ENCODE results near the gene TMEM37.

Gene TMEM37

DNA sequence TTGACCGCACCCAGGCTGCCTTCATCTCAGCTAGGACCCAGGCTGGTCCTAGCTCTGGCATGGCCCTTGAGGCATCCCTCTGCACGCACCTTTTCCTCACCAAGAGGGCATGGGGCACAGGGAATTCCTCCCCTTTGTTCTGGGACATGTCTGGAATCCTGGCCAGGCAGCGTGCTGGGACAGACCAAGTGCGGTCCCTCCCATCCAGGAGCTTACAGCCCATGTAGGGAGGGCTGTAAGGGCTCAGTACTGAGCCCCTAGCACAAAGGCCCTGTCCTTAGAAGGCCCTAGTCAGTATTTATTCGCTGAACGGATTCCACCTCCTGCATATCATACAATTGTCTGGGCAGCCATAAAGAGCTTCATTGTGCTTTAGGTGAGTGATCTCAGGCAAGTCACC, 3.0 kb downstream of the TMEM37 start:
- DNase-seq, result no peak

DNA sequence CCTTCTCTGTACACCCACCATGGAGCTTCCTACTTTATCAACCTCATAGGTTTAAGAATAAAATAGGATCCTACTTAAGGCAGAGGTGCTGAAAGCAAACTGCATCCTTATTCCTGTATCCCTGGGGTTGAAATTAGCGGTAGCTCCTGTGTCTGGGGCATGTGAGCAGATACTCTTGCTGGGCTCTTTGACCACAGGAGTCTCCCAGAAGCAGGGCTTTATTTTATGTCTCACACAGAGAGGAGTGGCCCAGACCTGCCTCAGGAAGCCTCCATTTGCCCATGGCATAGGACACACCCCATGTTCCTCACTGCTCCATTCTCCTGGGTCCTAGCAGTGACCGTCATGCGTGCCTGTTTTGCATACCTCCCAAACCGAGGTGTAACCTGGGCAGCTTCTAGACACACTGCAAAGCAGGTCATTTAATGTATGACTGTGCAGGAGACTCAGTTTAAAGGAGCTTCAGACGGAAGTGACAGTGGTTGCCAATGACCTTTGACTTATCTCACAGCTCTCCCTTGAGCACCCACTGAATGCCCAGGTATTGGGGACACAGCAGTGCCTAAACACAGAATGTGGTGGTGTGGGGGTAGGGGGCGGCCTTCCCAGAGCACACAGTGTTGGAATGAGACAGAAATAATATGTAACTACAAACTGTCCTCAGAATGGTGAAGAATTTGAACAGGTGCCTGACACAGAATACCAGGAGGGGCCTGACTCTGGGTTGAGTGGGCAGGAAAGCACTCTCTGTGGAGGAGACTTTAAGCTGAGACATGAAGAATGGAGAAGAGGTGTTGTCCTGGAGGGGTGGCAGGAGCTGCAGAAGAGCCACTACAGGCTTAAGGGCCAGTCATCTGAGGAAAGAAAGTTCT, 3.7 kb downstream of the TMEM37 start:
- DNase-seq, result no peak

GRCh38 chr2:119435953-119436297, 4.3 kb downstream of the TMEM37 start:
- DNase-seq, result no peak

DNA sequence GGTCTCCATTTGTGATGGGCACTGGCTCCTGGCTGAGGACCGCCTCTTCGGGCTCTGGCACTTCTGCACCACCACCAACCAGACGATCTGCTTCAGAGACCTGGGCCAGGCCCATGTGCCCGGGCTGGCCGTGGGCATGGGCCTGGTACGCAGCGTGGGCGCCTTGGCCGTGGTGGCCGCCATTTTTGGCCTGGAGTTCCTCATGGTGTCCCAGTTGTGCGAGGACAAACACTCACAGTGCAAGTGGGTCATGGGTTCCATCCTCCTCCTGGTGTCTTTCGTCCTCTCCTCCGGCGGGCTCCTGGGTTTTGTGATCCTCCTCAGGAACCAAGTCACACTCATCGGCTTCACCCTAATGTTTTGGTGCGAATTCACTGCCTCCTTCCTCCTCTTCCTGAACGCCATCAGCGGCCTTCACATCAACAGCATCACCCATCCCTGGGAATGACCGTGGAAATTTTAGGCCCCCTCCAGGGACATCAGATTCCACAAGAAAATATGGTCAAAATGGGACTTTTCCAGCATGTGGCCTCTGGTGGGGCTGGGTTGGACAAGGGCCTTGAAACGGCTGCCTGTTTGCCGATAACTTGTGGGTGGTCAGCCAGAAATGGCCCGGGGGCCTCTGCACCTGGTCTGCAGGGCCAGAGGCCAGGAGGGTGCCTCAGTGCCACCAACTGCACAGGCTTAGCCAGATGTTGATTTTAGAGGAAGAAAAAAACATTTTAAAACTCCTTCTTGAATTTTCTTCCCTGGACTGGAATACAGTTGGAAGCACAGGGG, 5.5 kb downstream of the TMEM37 start:
- DNase-seq, result no peak

DNA sequence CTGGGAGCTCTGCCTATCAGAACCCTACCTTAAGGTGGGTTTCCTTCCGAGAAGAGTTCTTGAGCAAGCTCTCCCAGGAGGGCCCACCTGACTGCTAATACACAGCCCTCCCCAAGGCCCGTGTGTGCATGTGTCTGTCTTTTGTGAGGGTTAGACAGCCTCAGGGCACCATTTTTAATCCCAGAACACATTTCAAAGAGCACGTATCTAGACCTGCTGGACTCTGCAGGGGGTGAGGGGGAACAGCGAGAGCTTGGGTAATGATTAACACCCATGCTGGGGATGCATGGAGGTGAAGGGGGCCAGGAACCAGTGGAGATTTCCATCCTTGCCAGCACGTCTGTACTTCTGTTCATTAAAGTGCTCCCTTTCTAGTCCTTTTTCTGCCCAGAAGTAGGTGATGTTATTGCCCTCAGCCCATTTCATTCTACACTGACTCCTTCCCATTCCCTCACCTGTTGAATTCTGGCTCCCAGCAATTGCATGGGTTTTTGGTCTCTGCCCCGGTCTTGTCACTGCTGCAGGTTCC, 6.5 kb downstream of the TMEM37 start:
- no peak for DNase-seq

DNA sequence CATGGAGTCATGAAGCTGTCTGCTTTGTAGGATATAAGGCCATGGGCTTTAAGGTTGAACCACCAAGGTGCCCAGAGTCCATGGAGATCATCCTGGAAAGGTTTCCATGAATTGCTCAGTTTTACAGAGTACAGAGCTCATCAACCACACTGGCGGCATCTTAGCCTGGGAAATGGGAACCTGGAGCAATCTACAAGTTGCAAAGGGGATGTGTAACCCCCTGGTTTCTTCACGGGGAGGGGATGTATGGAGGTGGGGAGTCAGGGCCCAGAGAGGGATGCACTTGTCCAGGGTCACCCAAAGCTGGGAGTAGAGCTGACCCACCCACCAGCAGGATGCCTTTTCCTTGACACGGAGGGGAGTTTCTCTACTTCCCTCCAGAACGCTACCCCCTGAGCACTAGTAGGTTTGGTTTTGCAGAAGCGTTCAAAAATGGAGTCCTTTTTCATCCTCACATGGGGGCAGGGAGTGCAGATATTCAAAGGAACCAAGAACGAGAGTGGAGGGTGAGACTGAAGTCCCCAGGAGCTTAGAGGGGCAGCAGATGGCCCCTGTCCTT, 7.2 kb downstream of the TMEM37 start:
- DNase-seq, result no peak

DNA sequence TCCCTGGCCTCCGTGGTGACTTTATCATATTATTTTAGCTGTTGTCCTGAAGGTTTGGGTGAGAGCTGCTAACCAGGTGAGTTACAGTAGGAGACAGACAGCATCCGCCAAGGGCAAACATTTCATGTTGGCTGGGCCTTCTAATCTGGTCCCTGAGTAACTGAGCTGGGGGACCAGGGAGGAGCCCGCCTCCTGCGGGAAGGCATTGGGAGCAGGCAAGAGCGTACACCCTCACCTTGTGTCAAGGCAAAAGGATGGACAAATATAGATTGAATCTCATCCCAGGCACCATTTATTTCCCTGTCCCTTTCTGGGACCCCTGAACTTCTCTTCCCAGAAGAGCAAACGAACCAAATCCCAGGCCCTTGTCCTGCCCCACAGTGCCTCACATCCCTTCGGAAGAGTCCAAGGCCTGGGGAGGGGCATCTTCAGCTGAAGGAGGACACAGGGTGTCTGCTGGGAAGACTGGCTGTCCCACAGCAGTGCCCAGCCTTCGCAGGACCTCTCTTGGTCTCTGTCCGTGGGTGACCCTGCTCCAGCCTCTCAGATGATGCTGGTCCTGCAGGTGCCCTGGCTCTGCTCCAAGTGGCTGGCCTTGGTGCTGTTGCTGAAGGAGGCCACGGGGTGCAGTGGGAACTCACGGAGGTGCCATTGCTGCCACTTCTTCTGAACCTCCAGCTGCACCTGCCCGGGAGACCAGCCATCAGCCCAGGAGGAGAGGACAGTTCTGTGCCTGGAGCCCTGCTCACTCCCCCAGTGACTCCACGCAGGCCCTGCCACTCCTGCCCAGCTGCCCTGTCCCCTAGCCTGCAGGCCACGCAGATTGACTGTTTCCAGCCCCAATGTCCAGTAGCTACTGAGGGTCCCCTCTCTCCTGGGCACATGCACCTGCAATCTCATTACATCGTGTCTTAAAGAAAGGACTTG, 8.2 kb downstream of the TMEM37 start:
- DNase-seq, result no peak

DNA sequence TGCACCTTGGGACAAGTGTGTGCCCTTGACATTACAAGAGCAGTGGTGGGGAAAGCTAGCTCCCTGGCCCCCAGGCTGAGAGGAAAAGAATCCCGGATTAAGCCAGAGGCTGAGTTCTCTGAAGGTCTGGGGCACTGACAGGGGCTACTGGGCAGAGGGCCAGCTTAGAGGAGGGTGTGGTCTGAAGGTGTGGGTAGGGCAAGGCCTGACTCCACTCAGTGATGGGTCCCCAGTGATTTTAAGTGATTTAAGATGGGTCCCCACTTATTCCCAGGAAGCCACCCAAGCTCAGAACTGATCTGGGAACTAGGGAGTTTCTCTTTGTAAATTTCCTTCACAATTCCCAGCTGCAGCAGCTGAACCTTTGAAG, 8.8 kb downstream of the TMEM37 start:
- no peak for DNase-seq

DNA sequence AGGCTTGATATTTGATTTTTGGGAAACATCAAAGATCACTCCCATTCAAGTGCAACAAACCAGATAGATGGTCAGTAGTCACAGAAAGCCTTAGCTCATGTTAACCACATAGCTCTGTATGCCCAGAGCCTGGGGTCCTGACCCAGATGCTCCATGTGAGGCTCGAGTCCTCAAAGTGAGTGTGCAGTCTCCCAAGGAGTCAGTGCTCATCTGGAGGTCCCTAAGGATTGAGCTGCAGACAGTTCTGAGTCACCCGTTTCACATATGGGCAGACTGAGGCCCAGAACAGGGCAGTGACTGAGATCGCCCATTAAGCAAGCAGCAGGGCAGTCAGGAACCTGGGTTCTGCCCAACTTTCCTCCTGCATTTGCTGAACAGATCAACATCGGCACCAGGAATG, 9.2 kb downstream of the TMEM37 start:
- no peak for DNase-seq

GRCh38 chr2:119441376-119442225, 9.9 kb downstream of the TMEM37 start:
- no peak for DNase-seq

GRCh38 chr2:119442226-119442619, 10.6 kb downstream of the TMEM37 start:
- DNase-seq, result no peak

- DNase-seq, result no peak
Measured at GRCh38 chr2:119442850-119443249, 11.2 kb downstream of the TMEM37 start.

- DNase-seq, result no peak
Measured at GRCh38 chr2:119446037-119446436, 14.4 kb downstream of the TMEM37 start.

GRCh38 chr2:119448427-119449141, 16.9 kb downstream of the TMEM37 start:
- DNase-seq, result no peak

DNA sequence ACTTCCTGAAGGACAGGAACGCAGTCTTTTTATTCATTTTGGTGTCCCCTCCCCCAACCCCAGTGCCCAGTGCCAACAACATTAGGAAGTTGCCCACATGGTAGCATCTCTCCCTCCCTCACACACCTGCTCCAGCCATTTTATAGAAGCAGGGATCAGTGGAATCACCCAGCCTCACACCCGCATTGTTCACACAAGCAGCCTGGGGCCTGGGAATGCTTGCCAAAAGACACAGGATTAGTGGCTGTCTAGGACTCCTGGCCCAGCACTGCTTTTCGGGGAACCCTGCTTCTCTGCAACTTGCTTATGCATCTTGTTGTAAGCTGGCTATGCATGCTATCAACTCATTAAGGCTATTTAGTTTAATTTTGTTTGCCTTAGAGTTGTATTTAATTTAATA, 17.9 kb downstream of the TMEM37 start:
- no peak for DNase-seq

DNA sequence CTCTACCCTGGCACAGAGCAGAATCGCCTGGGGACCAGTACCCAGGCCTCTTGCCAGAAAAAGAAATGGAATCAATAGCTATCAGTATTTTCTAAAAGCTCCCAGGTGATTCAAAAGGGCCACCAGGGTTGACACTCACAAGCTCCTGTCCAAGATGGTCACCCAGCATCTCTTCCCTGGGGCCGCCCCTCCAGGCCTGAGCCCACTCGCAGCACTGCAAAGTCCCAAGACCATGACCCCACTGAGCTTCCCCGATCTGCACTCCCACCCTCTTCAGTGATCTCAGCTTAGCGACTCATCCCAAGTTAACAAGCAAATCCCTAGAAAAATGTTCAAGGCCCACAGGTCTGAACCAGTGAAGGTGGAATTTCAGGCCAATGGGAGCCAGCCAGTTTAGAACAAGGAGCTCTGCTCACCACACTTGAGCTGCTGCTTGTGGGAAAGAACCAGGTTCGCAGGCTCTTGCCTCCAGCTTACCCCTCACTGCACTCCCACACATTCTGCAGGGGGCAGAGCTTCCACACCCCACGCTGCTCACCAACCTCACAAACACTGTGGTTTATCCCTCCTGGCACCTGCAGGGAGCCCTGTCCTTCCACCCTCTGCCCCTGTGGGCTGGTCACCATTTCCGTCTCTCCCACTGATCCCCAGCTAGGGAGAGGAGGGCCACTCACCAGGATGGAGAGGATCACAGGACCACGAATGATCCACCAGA, 19.8 kb downstream of the TMEM37 start:
- no peak for DNase-seq

- no peak for DNase-seq
Measured at GRCh38 chr2:119453972-119454593, 22.4 kb downstream of the TMEM37 start.

GRCh38 chr2:119455066-119455718, 23.5 kb downstream of the TMEM37 start:
- DNase-seq, result no peak

- DNase-seq, result no peak
Measured at GRCh38 chr2:119460076-119460475, 28.4 kb downstream of the TMEM37 start.
